8988T (cell line): ENCODE results near the gene ZNF407.

ENCODE experiments used
- DNase-seq: peaks from one replicate; pipeline ENCODE4 v3.0.0; 2011

The ZNF407 gene

GRCh38 chr18:74631623-74632350, 34.1 kb downstream of the ZNF407 start:
- no peak for DNase-seq

GRCh38 chr18:74632351-74632679, 34.6 kb downstream of the ZNF407 start:
- DNase-seq = no peak

GRCh38 chr18:74632856-74633255, 35.2 kb downstream of the ZNF407 start:
- DNase-seq = no peak

- no peak for DNase-seq
Measured at GRCh38 chr18:74633652-74634352, 36.1 kb downstream of the ZNF407 start.

- no peak for DNase-seq
Measured at GRCh38 chr18:74635224-74635975, 37.7 kb downstream of the ZNF407 start.

GRCh38 chr18:74637070-74637469, 39.4 kb downstream of the ZNF407 start:
- no peak for DNase-seq

GRCh38 chr18:74638210-74638609, 40.5 kb downstream of the ZNF407 start:
- DNase-seq = no peak

GRCh38 chr18:74644713-74645112, 47.0 kb downstream of the ZNF407 start:
- DNase-seq = no peak

- no peak for DNase-seq
Measured at GRCh38 chr18:74645679-74646078, 48.0 kb downstream of the ZNF407 start.

GRCh38 chr18:74651327-74652128, 53.9 kb downstream of the ZNF407 start:
- no peak for DNase-seq

GRCh38 chr18:74652392-74652988, 54.8 kb downstream of the ZNF407 start:
- DNase-seq = no peak

- DNase-seq = no peak
Measured at GRCh38 chr18:74654638-74655037, 57.0 kb downstream of the ZNF407 start.

GRCh38 chr18:74661008-74661407, 63.3 kb downstream of the ZNF407 start:
- no peak for DNase-seq

GRCh38 chr18:74661691-74662090, 64.0 kb downstream of the ZNF407 start:
- no peak for DNase-seq

GRCh38 chr18:74662622-74663021, 65.0 kb downstream of the ZNF407 start:
- no peak for DNase-seq

- DNase-seq = no peak
Measured at GRCh38 chr18:74665346-74665745, 67.7 kb downstream of the ZNF407 start.

- DNase-seq = no peak
Measured at GRCh38 chr18:74665905-74666304, 68.2 kb downstream of the ZNF407 start.

GRCh38 chr18:74669136-74669798, 71.6 kb downstream of the ZNF407 start:
- DNase-seq = no peak

GRCh38 chr18:74672371-74672770, 74.7 kb downstream of the ZNF407 start:
- DNase-seq = no peak

- no peak for DNase-seq
Measured at GRCh38 chr18:74674487-74674886, 76.8 kb downstream of the ZNF407 start.

- no peak for DNase-seq
Measured at GRCh38 chr18:74679006-74679678, 81.5 kb downstream of the ZNF407 start.

GRCh38 chr18:74679679-74680076, 82.0 kb downstream of the ZNF407 start:
- no peak for DNase-seq
